Caco-2 (cell line): ENCODE data around the gene TP63. TPM values are rescaled to one million over a fixed set of nuclear protein-coding genes. Genes with fewer than 3 reads are reported as not detected.

Experiments used
- BruUV-seq: library from RNA; stranded (reverse); fragments of 400-500 nt; replicated peaks from 2 replicates; lab custom pipeline; 2021; lab: Mats Ljungman, UMichigan
- CTCF ChIA-PET: fragments of 300-600 bp; sonication (Branson Sonifier 250); formaldehyde crosslinking; loops from one replicate; lab custom pipeline; 2022; ENCODE audit warnings: antibody characterized with exemption; lab: Charles Lee
- POLR2A ChIA-PET: fragments of 300-600 bp; sonication (Branson Sonifier 250); formaldehyde crosslinking; loops from one replicate; lab custom pipeline; 2022; ENCODE audit warnings: antibody characterized with exemption; lab: Charles Lee
- DNase-seq, 2 experiments: peaks; one replicate each; pipeline versions ENCODE4 v3.0.0 to v3.0.0-alpha.2; 2020 to 2022
- H3K27me3 ChIP-seq: replicated peaks from 2 replicates; pipeline ENCODE4 v1.6.0; 2011; ENCODE audit warnings: low read length; ENCODE audit not compliant: control insufficient read depth, insufficient read depth
- H3K36me3 ChIP-seq: 2 replicates; pipeline ENCODE4 v1.5.1; 2011; ENCODE audit warnings: low read length; ENCODE audit not compliant: control insufficient read depth, insufficient read depth
- H3K4me1 ChIP-seq: fragments of 250-450 bp; sonication (Bioruptor Pico); 2 replicates; pipeline ENCODE4 v1.5.1; 2020; ENCODE audit warnings: mild to moderate bottlenecking
- H3K4me3 ChIP-seq: 2 replicates; pipeline ENCODE4 v1.5.1; 2011; ENCODE audit warnings: low read depth, mild to moderate bottlenecking, control low read depth, low read length
- H3K9me3 ChIP-seq: fragments of 250-450 bp; sonication (Bioruptor Pico); 2 replicates; pipeline ENCODE4 v1.5.1; 2020; ENCODE audit warnings: mild to moderate bottlenecking, moderate library complexity
- H3K27ac Mint-ChIP-seq: one replicate; pipeline ENCODE4 v1.8.0; 2022; ENCODE audit warnings: mixed read lengths; ENCODE audit not compliant: unreplicated experiment
- H3K27me3 Mint-ChIP-seq: one replicate; pipeline ENCODE4 v1.8.0; 2022; ENCODE audit warnings: mixed read lengths; ENCODE audit not compliant: insufficient read depth, unreplicated experiment
- H3K36me3 Mint-ChIP-seq: one replicate; pipeline ENCODE4 v1.8.0; 2022; ENCODE audit warnings: mild to moderate bottlenecking, mixed read lengths; ENCODE audit not compliant: insufficient read depth, unreplicated experiment
- H3K4me1 Mint-ChIP-seq: one replicate; pipeline ENCODE4 v1.8.0; 2022; ENCODE audit warnings: low read depth, mixed read lengths; ENCODE audit not compliant: unreplicated experiment
- H3K4me3 Mint-ChIP-seq: one replicate; pipeline ENCODE4 v1.8.0; 2022; ENCODE audit warnings: mild to moderate bottlenecking, moderate library complexity, mixed read lengths; ENCODE audit not compliant: unreplicated experiment
- H3K9me3 Mint-ChIP-seq: one replicate; pipeline ENCODE4 v1.8.0; 2022; ENCODE audit warnings: mixed read lengths; ENCODE audit not compliant: unreplicated experiment
- intact Hi-C: fragments of 100-400 bp; cut with micrococcal nuclease; formaldehyde crosslinking; loops from one replicate; pipeline ENCODE4 v1.10.0; 2022; ENCODE audit not compliant: unreplicated experiment
- total RNA-seq: library from RNA; stranded (reverse); gene quantifications from 2 replicates; pipeline ENCODE4 v1.2.3, GENCODE V29; 2022
- TF ChIP-seq, protein P1 (sequence below), 2 experiments: fragments of 200-600 bp in 1 of 2; IDR thresholded peaks; 1 replicate in 1 of 2; 2 replicates in 1 of 2; pipeline versions ENCODE4 v1.5.1 to v1.8.0; 2011 to 2022; ENCODE audit warnings: antibody characterized with exemption in 1 of 2, control low read depth in 1 of 2, inconsistent platforms in 1 of 2, low read depth in 1 of 2, low read length in 1 of 2, mild to moderate bottlenecking in 1 of 2, moderate library complexity in 1 of 2; ENCODE audit not compliant: insufficient read depth in 1 of 2, severe bottlenecking in 1 of 2, unreplicated experiment in 1 of 2

TP63 gene
- total RNA-seq, 1 experiment from 2014 or later, result 1.2 TPM

DNA sequence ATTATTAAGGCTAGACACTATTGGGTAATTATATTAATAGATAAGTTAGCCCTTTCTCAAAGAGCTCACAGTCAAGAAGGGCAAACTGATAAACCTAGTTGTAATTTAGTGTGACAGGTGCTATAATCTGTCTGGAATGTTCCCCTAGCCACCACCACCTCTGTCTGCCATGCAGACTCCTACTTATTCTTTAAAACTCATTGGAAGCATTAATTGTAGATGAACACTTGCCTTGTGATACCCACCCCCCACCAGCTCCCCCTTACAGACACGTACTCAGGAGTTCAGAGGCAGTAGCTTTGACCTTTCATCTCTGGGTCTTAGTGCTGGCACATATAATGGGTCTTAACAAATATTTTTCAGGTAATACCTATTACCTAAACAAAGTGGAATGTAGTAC lies 195.9 kb downstream of the TP63 start:
- no peak overlapping the region for H3K27ac Mint-ChIP-seq

DNA sequence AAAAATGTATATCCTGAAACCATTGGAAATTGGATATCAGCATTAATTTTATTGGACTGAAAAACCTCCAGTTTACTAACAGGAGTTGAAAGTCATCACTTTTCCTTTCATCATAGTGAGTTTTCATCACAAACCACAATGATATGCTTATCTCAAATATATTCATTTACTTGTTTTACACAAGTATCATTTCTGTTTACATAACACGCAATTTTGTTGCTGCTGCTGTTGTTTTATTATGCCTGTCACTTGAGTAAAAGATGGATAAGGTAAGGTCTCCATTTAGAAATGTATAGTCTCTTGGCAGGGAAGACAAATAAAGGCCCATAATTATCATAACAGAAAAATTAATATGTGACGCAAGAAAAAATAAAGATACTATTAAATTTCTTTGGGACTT lies 199.2 kb downstream of the TP63 start:
- TF ChIP-seq, protein P1, sequence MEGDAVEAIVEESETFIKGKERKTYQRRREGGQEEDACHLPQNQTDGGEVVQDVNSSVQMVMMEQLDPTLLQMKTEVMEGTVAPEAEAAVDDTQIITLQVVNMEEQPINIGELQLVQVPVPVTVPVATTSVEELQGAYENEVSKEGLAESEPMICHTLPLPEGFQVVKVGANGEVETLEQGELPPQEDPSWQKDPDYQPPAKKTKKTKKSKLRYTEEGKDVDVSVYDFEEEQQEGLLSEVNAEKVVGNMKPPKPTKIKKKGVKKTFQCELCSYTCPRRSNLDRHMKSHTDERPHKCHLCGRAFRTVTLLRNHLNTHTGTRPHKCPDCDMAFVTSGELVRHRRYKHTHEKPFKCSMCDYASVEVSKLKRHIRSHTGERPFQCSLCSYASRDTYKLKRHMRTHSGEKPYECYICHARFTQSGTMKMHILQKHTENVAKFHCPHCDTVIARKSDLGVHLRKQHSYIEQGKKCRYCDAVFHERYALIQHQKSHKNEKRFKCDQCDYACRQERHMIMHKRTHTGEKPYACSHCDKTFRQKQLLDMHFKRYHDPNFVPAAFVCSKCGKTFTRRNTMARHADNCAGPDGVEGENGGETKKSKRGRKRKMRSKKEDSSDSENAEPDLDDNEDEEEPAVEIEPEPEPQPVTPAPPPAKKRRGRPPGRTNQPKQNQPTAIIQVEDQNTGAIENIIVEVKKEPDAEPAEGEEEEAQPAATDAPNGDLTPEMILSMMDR (IDR thresholded peaks at IDR 0.05; ENCODE audit: insufficient read depth in 1 of 2, low read depth in 1 of 2, low read length in 1 of 2, severe bottlenecking in 1 of 2, unreplicated experiment in 1 of 2), result no peak
- Mint-ChIP-seq H3K27me3 (no peaks in the 10 kb centered on the region), H3K36me3 (no peaks in the 10 kb centered on the region), H3K27ac (no peak overlapping the region), H3K4me3 (no peak overlapping the region), H3K4me1 (peaks cover 9% of the 10 kb centered on the region), H3K9me3 (no peaks in the 10 kb centered on the region)
- no peaks in the 10 kb centered on the region for H3K9me3 ChIP-seq
- CTCF ChIA-PET, result no interaction called here
- POLR2A ChIA-PET, result no interaction called here
- no peak overlapping the region for H3K4me3 ChIP-seq
- no peak for DNase-seq
- BruUV-seq, result no TSS peak
- H3K4me1 ChIP-seq, result 0 out of 2 replicates have a peak, but pooled peaks cover 10% of the 10 kb centered on the region
- H3K36me3 ChIP-seq, result no peaks in the 10 kb centered on the region
- no peaks in the 10 kb centered on the region for H3K27me3 ChIP-seq
- intact Hi-C loops, result no loop called here

More for the DNA sequence above, 195.9 kb downstream of the TP63 start:
- Histone ChIP-seq H3K4me1 (0 out of 2 replicates have a peak, but pooled peaks cover 10% of the 10 kb centered on the region), H3K36me3 (no peaks in the 10 kb centered on the region), H3K4me3 (no peak overlapping the region), H3K9me3 (no peaks in the 10 kb centered on the region), H3K27me3 (no peaks in the 10 kb centered on the region)
- ChIA-PET CTCF (no interaction called here), POLR2A (no interaction called here)
- no peak for DNase-seq
- BruUV-seq, result no TSS peak
- no peaks in the 10 kb centered on the region for H3K36me3 Mint-ChIP-seq
- intact Hi-C loops, result no loop called here
- H3K4me3 Mint-ChIP-seq, result no peak overlapping the region
- no peaks in the 10 kb centered on the region for H3K27me3 Mint-ChIP-seq
- TF ChIP-seq, protein P1 (IDR thresholded peaks at IDR 0.05; ENCODE audit: insufficient read depth in 1 of 2, low read depth in 1 of 2, low read length in 1 of 2, severe bottlenecking in 1 of 2, unreplicated experiment in 1 of 2), result no peak
- peaks cover 9% of the 10 kb centered on the region for H3K4me1 Mint-ChIP-seq
- no peaks in the 10 kb centered on the region for H3K9me3 Mint-ChIP-seq

DNA sequence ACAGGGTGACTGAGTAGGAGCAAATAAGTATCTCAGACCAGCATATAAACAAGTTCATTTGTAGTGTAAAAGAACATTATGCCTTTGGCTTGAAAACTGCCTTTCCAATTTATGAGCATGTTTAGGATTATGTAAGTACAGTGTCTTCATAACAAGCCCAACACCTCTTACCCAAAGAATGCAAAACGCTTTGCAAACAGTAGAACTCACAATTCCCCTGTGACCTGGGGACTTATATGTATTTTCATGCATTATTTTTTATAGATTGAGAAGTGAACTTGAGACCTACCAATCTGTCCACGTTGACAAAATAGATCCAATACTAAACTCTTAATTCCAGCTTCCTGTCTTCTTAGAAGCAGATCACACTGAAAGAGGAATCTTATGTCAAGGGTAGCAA lies 202.1 kb downstream of the TP63 start:
- no peaks in the 10 kb centered on the region for H3K9me3 ChIP-seq
- ChIA-PET POLR2A (no interaction called here), CTCF (no interaction called here)
- no peaks in the 10 kb centered on the region for H3K9me3 Mint-ChIP-seq
- no peak overlapping the region for H3K27ac Mint-ChIP-seq
- intact Hi-C loops, result no loop called here
- no peaks in the 10 kb centered on the region for H3K36me3 ChIP-seq
- TF ChIP-seq, protein P1 (IDR thresholded peaks at IDR 0.05; ENCODE audit: insufficient read depth in 1 of 2, low read depth in 1 of 2, low read length in 1 of 2, severe bottlenecking in 1 of 2, unreplicated experiment in 1 of 2), result no peak
- H3K27me3 ChIP-seq, result no peaks in the 10 kb centered on the region
- H3K4me3 Mint-ChIP-seq, result no peak overlapping the region
- no peak overlapping the region for H3K4me3 ChIP-seq
- H3K4me1 ChIP-seq, result no peaks in the 10 kb centered on the region
- no peaks in the 10 kb centered on the region for H3K4me1 Mint-ChIP-seq
- no TSS peak for BruUV-seq
- peaks cover 3% of the 10 kb centered on the region for H3K27me3 Mint-ChIP-seq
- no peak for DNase-seq
- H3K36me3 Mint-ChIP-seq, result no peaks in the 10 kb centered on the region
